ENCODE data around the gene ZC3H7A. TPM values are rescaled to one million over a fixed set of nuclear protein-coding genes. Genes with fewer than 3 reads are reported as not detected.
A peak's percentile ranks its signal among the peaks of the same experiment; 100 is the strongest.
"Not testable (repeated sequence)": the region's sequence is repeated elsewhere in the genome, so short reads cannot be mapped to it uniquely, and the experiment has no call there.

Gene ZC3H7A
- polyA plus RNA-seq, 3 donors, result 72.8 to 98.0 (median 86.9) TPM

DNA sequence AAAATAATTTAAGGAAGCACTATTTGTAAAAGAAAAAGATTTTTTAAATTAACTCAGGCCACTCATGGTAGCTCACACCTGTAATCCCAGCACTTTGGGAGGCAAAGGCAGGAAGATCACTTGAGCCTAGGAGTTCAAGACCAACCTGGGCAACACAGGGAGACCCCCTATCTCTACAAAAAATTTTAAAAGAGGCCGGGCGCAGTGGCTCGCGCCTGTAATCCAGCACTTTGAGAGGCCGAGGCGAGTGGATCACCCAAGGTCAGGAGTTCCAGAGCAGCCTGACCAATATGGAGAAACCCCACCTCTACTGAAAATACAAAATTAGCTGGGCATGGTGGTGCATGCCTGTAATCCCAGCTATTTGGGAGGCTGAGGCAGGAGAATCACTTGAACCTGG lies 12.7 kb downstream of the ZC3H7A start:
- DNase-seq (ENCODE audit: extremely low read depth in 1 of 11, low read depth in 9 of 11, low spot score in 4 of 11), result not testable (repeated sequence)

DNA sequence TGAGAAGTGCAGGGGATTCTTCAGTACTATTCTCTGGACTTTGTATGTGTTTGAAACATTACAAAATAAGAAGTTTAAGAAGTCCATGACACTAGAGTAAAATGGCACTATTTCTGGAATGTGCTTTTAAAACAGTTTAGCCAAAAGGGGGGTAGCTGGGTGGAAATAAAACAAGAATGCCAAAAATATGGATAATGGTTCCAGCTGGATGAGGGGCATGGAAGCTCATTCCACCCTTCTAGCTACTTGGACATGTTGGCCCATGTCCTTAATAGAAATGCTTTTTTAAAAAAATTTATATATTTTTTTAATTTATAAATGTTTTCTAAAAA lies 13.1 kb downstream of the ZC3H7A start:
- DNase-seq (ENCODE audit: extremely low read depth in 1 of 11, low read depth in 9 of 11, low spot score in 4 of 11), result no peak

DNA sequence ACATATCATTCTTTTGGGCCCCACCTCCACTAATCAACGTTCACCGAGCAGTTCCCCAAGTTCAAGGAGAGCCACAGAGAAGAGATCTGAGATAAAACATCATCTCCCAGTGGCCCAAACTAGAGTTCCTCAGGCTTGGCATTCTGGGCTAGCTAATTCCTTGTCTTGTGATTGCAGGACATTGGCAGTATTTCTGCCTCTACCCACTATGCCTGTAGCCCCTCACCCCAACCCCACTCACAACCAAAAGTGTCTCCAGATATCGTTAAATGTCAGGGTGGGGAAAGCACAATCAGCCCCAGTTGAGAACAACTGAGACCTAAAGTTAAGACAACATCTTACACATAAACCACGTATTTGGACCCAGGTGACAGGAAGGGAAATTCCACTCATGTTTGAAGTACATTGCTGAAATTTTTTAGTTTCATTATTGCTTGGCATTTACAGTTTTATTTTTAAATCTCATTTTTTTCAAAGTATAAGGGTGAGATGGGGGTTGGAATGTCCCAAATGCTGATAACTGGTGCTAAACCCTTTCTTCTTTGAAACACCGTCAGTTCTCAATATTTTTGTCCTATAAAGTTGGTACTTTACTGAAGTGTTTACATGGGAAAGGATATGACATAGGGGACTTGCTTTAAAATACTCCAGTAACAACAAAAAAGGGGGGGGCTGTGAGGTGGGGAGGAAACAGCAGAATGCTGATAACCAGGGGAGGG lies 13.6 kb downstream of the ZC3H7A start:
- no peak for DNase-seq (ENCODE audit: extremely low read depth in 1 of 11, low read depth in 9 of 11, low spot score in 4 of 11)

DNA sequence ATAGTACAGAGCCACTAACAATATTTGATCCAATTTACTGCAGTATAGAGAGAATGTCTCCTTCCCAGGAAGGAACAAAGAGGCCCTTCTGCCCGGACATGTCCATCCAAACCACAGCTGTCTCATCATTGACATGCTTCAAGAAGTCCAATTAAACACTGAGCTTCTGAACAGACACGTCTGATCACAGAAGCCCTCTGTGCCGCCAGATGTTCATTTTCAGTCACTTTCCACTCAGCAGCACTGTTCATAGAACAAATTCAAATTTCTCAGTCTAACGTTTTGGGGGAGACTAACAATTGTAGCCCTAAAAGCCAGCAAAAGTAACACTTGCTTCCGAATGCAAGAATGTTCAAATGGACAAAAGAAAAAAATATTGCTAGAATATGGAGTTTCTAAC lies 15.3 kb downstream of the ZC3H7A start:
- no peak for DNase-seq (ENCODE audit: extremely low read depth in 1 of 11, low read depth in 9 of 11, low spot score in 4 of 11)

DNA sequence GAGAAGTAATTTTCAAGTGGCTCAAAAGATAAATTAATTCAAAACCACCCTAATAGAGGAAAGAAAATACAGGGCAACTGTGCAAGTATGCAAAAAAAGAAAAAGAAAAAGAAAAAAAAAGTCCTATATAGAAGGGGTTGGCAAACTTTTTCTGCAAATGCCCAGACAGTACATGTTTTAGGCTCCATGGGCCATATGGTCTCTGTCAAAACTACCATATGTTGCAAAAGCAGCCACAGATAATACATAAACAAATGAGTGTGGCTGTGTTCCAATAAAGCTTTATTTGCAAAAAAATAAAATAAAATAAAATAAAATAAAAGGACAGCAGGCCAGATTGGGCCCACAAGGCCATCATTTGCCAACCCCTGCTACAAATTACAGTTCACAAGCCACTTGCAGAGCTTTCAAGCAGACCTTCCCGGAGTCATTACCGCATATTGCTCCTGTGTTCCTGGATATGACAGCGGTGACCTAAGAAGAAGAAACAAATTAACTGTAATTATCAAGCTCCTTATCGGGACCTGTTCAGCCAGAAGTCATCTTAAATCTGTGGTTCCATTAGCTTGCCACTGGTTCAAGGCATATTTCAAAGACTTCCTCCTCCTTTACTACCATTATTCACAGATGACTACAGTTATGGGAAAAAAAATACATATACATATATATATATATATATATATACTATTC lies 15.9 kb downstream of the ZC3H7A start:
- DNase-seq (ENCODE audit: extremely low read depth in 1 of 11, low read depth in 9 of 11, low spot score in 4 of 11), result no peak

DNA sequence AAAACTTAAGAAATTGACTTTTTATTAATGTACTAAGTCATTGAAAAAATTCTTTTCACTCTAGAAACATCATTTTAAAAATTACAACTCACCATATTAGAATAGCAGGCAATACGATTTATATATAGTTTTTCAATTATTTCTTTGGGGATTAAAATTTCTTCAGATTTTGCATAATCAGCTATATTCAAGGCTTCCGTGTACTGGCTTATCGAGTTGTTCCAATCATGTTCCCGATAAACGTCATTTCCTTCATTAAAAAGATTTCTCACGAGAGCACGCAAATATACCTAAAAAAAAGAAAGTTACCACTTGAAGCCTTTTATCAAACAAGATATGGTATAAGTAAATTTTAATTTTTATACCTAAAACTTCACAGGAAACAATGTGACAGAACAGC lies 18.0 kb downstream of the ZC3H7A start:
- no peak for DNase-seq (ENCODE audit: extremely low read depth in 1 of 11, low read depth in 9 of 11, low spot score in 4 of 11)

DNA sequence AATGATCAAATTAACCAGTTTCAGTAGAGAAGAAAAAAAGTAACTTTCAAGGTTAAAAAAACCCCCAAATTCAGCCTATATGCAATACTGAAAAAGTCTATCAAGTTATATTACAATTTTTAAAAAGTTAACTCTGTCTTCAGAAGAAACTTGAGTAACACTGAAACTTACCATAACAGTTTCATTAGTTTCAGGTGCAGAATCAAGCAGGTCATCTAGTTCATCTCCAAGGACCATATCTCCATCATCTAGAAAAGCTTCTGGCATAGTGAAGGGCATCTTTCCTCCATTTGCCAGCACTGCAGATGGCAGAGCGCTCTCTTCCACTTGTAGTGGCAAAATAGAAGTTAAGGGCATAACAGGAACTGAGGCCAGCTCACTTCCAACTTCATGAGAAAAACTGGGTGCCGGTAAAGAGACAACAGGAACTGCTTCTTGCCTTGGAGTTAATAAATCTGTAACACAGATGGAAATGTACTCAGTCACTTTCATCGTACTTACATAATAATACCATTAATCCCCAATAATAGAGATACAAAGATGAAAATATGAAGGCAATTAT lies 22.9 kb downstream of the ZC3H7A start:
- no peak for DNase-seq (ENCODE audit: extremely low read depth in 1 of 11, low read depth in 9 of 11, low spot score in 4 of 11)

DNA sequence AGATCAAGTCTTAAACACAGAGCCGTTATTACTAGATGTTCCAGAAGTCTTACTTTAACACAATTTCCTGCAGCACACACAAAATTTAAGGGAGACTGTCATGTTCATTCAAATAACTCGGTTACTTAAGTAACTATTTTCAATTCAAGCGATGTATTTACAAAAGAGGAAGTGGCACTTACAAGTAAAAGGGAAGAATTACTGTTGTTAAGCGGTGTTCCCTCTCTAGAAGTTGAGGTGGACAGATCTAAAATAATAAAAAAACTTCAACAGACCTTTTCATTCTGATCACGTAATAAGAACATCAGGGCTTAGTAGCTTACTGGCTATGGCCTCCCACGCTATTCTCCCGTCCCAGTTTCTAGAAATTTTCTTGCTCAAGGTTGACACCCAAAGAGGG lies 28.2 kb downstream of the ZC3H7A start:
- no peak for DNase-seq (ENCODE audit: extremely low read depth in 1 of 11, low read depth in 9 of 11, low spot score in 4 of 11)

DNA sequence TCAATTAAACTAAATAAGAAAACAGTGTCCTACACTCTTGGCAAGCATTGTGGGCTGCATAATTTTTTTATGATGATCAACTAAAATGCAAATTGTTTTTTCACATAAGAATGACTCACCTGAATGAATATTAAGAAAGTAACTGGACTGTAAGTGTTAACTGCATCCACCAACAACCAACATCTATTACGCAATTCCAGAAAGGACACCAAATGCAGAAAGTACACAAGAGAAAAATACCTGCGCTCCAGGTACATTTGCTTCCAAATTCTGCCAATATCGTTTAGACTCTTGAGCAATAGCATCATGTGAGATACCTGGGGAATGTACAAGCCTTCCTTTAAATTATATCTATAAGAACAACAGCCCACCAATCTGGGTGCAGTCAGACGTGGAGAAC lies 34.6 kb downstream of the ZC3H7A start:
- DNase-seq (ENCODE audit: extremely low read depth in 1 of 11, low read depth in 9 of 11, low spot score in 4 of 11), result no peak

DNA sequence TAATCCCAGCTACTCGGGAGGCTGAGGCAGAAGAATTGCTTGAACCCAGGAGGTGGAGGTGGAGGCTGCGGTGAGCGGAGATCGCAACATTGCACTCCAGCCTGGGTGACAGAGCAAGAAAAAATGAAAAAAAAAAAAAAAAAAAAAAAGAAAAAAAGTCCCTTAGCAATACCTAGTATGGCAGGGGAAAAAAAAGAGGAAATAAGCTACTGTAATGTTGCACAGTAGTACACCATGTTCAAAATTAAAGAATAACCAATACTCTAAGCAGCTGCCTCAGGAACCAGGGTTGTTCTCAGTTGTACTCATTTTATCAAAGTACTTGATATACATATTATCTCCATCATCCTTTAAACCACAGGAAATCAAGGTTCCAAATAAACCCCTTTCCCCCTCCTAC lies 37.1 kb downstream of the ZC3H7A start:
- DNase-seq (ENCODE audit: extremely low read depth in 1 of 11, low read depth in 9 of 11, low spot score in 4 of 11), result no peak

DNA sequence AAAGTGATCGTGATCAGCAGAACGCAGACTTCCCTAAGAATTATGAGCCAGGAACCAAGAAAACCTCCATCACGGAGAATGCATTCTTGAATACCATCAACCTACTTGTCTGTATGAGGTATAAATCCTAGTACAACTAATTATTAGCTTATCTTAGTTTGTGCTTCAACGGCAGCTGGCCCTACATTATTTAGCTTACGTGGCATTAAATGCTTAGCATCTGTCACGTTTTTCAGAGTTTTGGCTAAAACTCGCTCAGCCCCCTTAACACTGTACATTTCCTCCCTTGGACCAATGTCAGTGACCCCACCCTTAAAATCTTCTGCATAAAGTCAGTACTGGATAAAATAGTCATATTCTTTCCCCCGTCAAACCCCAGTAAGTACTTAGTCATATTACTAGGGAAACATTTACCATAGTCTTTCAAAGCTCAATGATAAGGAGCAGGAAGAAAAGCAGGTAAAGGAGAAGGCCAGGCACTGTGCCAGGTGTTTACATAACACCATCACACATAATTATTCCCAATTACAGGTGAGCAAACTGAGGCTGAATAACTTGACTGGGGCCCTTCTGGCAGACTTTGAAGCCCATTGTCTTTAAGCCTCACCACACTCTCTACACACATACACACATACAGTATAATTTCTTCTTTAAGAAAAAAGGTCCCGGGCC lies 37.8 kb downstream of the ZC3H7A start:
- DNase-seq (ENCODE audit: extremely low read depth in 1 of 11, low read depth in 9 of 11, low spot score in 4 of 11), result no peak

DNA sequence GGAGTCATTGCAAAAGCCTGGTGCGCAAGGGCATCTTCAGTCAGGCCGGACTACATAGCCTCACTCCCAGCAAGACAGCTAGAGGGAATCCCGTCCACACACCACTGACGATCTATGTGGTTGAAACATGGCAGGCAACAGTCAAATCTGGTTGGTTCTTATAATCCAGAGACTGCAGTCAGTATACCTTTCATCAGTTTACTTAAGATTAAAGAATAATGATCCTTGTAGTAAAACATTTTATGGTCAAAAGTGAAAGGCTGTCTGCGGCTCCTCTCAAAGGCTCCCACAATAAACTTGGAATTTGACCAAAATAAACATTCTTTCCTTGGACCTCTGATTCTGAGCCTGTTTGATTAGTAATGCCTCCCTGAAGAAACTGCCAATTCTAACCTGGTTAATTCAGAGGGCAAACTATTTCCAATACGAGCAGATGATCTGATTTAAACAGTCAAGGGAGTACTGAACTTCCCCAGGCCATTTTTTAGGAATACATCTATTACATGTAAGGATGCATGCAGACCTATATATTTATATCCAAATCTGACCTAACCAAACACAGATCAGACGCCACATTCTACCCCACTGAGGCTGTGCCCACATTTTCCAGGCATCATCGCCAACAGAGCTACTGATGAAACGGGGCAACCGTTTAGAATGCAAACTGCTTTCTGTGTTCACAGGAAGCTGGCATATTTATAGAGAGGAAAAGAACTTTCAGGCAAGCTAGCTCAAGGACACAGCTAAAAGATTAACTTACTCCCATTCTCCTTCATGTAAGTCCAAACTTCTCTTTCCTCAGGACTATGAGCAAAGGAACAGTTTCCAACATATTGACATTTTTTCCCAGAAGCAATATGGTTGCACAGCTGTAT lies 39.1 kb downstream of the ZC3H7A start:
- DNase-seq (ENCODE audit: extremely low read depth in 1 of 11, low read depth in 9 of 11, low spot score in 4 of 11), result no peak

DNA sequence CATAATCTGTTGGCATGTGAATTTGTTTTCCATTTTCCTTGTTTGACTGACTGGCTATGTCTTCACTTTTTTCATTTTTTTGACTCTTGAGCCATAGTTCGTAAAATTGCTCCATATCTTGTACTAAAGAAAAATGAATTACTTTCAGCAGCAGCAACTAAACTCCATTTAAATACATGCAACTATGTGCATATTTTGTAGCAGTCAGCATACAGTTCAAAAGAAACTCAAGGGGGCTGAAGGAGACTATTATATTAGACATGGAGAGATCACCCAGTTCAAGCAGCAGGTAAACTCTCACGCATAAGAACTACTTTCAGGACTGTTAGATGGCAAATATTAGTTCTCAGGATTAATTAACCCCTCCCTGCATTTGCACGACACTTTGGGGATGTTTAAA lies 40.8 kb downstream of the ZC3H7A start:
- no peak for DNase-seq (ENCODE audit: extremely low read depth in 1 of 11, low read depth in 9 of 11, low spot score in 4 of 11)

DNA sequence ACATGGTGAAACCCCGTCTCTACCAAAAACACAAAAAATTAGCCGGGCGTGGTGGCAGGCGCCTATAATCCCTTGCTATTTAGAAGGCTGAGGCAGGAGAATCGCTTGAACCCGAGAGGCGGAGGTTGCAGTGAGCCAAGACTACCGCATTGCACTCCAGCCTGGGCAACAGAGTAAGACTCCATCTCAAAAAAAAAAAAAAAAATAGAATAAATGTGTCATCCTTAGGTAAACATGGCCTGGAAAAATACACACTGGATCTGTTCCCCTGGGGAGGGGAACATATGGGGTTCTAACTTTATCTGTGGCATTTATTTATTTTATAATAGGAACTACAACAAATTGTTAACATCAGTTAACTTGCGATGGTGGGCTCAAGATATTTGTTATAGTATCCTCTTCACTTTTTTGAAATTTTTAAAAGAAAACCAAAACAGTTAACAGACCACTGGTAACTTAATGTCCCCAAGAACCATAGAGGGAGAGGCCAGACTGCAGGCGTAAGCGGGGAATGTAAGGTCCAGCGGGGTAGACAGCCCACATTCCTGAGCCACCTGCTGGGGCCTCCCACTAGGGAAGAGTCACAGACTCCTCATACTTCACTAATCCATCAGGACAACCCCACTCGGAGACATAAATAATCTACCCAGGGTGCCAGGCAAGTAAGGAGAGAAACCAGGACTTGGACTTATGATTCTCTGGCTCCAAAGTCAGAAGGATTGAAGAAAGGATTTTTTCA lies 41.9 kb downstream of the ZC3H7A start:
- DNase-seq (ENCODE audit: extremely low read depth in 1 of 11, low read depth in 9 of 11, low spot score in 4 of 11), result no peak

DNA sequence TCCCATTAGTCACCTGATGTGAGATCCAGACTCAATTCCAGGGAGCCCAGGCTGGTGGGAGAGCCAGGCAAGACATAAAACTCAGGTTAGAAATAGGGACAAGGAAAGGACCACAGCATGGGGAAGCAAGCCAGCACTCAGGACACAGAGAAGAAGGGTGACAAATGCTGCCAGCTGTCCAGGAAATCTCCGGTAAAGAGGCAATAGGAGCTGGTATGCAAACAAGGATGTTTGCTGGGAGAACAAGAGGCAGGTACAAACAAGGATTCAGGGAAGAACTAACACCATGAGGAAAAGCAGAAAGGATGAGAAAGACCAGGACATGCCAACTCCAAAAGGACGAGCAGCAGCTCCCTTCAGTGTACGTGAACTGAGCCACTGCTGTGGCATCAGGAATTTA lies 44.2 kb downstream of the ZC3H7A start:
- DNase-seq (ENCODE audit: extremely low read depth in 1 of 11, low read depth in 9 of 11, low spot score in 4 of 11), result no peak

DNA sequence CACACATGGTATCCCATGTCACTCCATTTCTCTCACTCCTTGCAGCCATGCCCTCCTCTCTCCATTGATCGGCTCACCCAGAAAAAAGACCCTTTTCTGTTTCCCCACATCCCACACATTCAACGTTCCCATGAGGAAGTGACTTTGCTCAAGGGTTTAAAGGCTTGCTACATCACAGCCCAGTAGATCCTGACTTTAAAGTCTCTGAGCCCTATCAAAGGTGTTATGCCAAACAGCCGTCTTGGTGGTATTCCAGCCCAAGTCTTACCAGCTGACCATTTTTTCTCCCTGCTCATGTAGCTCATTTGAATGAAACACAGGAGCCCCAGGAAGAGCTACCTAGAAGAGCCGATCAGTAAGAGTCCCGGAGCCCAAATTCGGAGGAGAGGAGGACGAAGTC lies 47.0 kb downstream of the ZC3H7A start:
- DNase-seq (ENCODE audit: extremely low read depth in 1 of 11, low read depth in 9 of 11, low spot score in 4 of 11), result no peak

DNA sequence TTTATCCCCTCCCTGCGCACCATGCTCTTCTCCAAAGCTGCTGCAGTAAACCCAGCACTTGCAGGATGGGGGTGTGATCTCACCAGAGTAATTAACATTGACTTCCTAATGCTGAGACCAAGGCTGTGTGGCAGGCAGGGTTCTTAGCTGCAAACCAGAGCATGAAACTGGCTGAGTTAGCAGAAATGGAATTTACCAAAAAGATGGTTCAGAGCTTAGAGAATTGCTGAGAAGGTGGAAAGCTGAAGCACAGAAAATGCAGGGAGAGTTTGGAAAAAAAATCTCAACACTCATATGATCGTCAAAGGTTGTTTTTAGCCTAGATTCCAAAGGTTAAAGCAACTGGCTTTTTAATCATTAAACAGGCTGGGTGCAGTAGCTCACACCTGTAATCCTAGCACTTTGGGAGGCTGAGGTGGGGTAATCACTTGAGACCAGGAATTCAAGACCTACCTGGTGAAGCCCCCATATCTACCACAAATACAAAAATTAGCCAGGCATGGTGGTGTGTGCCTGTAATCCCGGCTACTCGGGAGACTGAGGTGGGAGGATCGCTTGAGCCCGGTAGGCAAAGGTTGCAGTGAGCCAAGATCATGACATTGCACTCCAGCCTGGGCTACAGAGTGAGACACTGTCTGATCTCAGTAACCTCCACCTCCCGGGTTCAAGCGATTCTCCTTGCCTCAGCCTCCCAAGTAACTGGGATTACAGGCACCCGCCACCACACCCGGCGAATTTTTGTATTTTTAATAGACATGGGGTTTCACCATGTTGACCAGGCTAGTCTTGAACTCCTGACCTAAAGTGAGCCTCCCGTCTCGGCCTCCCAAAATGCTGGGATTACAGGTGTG lies 48.4 kb downstream of the ZC3H7A start:
- DNase-seq (ENCODE audit: extremely low read depth in 1 of 11, low read depth in 9 of 11, low spot score in 4 of 11), result peak in 1 of 11 donors; percentile 56

DNA sequence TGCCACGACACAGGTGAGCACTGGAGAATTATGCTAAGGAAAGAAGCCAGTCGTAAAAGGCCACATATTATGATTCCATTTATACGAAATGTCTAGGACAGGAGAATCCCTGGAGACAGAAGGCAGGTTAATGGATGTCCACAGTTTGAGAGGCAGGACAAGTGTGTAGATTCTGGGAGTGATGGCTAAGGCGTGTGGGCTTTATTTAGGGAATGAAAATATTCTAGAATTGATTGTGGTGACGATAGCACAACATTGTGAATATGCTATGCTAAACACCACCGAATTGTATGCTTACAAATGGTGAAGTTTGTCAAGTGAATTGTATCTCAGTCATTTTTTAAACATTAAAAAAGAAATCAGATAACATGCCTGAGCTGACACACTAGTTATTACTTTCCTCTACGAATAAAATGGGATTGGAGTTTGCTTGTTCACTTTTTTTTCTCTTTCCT lies 49.1 kb downstream of the ZC3H7A start:
- no peak for DNase-seq (ENCODE audit: extremely low read depth in 1 of 11, low read depth in 9 of 11, low spot score in 4 of 11)
